Measurements from ENCODE around the gene ROR2.

The ROR2 gene

DNA sequence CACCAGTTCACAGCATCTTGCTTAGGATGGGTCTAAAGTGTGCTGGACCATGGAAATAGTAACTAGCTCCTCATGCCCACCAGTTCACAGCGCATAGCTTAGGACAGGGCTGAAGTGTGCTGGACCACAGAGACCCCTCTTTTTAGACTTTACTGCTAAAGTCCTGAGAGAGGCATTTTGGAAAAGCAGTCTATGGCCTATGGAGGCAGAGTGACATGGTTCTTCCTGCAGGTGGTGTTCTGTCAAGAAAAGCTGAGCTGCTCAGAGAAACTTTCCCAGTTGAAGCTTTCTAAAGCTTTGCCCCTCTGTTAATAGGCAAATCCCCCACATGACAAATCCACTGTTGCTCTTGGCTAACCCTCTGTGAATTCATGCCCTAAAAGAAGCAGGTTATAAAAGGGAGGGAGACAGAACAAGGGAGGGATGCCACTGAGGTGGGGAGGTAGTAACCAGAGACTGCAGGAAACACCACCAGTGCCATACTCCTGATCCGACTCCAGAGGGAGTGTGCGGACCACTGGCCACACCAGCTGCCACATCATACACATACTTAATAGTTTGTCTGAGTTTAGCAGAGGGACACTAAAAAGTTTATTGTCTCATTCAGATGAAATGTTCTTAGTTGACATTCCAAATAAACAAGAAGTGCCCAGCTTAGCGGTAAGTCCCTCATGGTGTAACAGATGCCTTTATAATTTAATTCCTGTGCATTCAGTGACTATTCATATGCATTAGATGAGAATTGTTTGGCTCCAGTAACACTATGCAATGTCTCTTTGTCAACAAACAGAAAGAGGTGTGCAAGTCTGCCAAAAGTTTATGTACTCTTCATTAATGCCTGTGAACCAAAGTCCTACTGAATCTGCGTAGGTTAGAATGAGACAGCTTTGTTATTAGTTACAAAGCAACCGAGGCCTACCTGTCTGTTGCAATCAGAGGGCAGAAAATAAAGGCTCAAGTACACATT, 290.2 kb downstream of the ROR2 start:
- TF ChIP-seq ZNF70 (CRISPR knock-in tag; IDR thresholded peaks at IDR 0.05) (peak; percentile 14; the same call in 1 of the 2 replicates), TOX (CRISPR knock-in tag; IDR thresholded peaks at IDR 0.05; ENCODE audit: borderline replicate concordance) (no peak), SNAI2 (CRISPR knock-in tag; IDR thresholded peaks at IDR 0.05) (no peak)
- peak; percentile 87 for ATAC-seq

DNA sequence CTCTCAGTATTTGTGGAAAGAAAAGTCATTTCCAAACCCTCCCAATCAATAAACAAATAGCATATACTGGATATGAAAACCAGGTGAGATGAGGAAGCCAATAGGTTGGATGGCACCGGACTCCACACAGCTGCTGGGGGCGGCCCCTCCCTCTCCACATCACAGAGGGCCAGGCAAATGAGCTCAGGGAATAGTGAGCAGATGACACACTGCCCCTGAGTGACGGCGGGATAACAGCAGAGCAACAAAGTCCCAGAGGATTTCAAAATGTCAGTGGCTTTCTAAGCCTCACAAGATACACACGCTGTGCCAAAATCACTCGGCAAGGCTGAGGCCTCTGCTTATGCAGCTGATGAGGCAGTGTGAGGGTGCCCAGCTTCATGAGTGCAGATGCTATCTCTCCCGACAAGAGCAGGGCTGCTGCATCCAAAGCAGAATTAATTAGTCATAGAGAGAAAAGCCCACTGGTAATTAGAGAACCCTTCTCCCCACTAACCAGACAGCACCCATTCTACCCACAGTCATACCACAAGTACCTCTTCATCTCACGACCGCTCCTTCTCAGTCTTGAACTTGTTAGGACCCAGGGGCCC, 291.4 kb downstream of the ROR2 start:
- ATAC-seq = no peak
- no peak for TF ChIP-seq ZNF565 (CRISPR knock-in tag; conservative IDR thresholded peaks at IDR 0.05; ENCODE audit: low read depth)
- no peak for TF ChIP-seq PPARA (CRISPR knock-in tag; IDR thresholded peaks at IDR 0.05; ENCODE audit: borderline replicate concordance)
- TF ChIP-seq, protein P1, sequence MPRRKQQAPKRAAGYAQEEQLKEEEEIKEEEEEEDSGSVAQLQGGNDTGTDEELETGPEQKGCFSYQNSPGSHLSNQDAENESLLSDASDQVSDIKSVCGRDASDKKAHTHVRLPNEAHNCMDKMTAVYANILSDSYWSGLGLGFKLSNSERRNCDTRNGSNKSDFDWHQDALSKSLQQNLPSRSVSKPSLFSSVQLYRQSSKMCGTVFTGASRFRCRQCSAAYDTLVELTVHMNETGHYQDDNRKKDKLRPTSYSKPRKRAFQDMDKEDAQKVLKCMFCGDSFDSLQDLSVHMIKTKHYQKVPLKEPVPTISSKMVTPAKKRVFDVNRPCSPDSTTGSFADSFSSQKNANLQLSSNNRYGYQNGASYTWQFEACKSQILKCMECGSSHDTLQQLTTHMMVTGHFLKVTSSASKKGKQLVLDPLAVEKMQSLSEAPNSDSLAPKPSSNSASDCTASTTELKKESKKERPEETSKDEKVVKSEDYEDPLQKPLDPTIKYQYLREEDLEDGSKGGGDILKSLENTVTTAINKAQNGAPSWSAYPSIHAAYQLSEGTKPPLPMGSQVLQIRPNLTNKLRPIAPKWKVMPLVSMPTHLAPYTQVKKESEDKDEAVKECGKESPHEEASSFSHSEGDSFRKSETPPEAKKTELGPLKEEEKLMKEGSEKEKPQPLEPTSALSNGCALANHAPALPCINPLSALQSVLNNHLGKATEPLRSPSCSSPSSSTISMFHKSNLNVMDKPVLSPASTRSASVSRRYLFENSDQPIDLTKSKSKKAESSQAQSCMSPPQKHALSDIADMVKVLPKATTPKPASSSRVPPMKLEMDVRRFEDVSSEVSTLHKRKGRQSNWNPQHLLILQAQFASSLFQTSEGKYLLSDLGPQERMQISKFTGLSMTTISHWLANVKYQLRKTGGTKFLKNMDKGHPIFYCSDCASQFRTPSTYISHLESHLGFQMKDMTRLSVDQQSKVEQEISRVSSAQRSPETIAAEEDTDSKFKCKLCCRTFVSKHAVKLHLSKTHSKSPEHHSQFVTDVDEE (CRISPR knock-in tag; IDR thresholded peaks at IDR 0.05) = no peak
- no peak for TF ChIP-seq BACH2 (CRISPR knock-in tag; IDR thresholded peaks at IDR 0.05; ENCODE audit: borderline replicate concordance)
- TF ChIP-seq SNAI2 (CRISPR knock-in tag; IDR thresholded peaks at IDR 0.05) = no peak
- TF ChIP-seq ARNTL (CRISPR knock-in tag; IDR thresholded peaks at IDR 0.05; ENCODE audit: borderline replicate concordance, low read depth) = no peak
- no peak for TF ChIP-seq RARB (CRISPR knock-in tag; IDR thresholded peaks at IDR 0.05)
- TF ChIP-seq, protein P2, sequence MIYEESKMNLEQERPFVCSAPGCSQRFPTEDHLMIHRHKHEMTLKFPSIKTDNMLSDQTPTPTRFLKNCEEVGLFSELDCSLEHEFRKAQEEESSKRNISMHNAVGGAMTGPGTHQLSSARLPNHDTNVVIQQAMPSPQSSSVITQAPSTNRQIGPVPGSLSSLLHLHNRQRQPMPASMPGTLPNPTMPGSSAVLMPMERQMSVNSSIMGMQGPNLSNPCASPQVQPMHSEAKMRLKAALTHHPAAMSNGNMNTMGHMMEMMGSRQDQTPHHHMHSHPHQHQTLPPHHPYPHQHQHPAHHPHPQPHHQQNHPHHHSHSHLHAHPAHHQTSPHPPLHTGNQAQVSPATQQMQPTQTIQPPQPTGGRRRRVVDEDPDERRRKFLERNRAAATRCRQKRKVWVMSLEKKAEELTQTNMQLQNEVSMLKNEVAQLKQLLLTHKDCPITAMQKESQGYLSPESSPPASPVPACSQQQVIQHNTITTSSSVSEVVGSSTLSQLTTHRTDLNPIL (CRISPR knock-in tag; IDR thresholded peaks at IDR 0.05; ENCODE audit: low read depth) = no peak
- TF ChIP-seq, protein P3, sequence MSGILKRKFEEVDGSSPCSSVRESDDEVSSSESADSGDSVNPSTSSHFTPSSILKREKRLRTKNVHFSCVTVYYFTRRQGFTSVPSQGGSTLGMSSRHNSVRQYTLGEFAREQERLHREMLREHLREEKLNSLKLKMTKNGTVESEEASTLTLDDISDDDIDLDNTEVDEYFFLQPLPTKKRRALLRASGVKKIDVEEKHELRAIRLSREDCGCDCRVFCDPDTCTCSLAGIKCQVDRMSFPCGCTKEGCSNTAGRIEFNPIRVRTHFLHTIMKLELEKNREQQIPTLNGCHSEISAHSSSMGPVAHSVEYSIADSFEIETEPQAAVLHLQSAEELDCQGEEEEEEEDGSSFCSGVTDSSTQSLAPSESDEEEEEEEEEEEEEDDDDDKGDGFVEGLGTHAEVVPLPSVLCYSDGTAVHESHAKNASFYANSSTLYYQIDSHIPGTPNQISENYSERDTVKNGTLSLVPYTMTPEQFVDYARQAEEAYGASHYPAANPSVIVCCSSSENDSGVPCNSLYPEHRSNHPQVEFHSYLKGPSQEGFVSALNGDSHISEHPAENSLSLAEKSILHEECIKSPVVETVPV (CRISPR knock-in tag; IDR thresholded peaks at IDR 0.05) = no peak
- no peak for TF ChIP-seq CSDC2 (CRISPR knock-in tag; IDR thresholded peaks at IDR 0.05)
- no peak for TF ChIP-seq OSR1 (CRISPR knock-in tag; IDR thresholded peaks at IDR 0.05)
- TF ChIP-seq ZFP30 (CRISPR knock-in tag; IDR thresholded peaks at IDR 0.05) = no peak
- no peak for TF ChIP-seq ZNF8 (CRISPR knock-in tag; IDR thresholded peaks at IDR 0.05)
- no peak for TF ChIP-seq ZFP3 (CRISPR knock-in tag; IDR thresholded peaks at IDR 0.05)
- no peak for TF ChIP-seq TCF4 (CRISPR knock-in tag; IDR thresholded peaks at IDR 0.05; ENCODE audit: borderline replicate concordance)
- TF ChIP-seq, protein P4, sequence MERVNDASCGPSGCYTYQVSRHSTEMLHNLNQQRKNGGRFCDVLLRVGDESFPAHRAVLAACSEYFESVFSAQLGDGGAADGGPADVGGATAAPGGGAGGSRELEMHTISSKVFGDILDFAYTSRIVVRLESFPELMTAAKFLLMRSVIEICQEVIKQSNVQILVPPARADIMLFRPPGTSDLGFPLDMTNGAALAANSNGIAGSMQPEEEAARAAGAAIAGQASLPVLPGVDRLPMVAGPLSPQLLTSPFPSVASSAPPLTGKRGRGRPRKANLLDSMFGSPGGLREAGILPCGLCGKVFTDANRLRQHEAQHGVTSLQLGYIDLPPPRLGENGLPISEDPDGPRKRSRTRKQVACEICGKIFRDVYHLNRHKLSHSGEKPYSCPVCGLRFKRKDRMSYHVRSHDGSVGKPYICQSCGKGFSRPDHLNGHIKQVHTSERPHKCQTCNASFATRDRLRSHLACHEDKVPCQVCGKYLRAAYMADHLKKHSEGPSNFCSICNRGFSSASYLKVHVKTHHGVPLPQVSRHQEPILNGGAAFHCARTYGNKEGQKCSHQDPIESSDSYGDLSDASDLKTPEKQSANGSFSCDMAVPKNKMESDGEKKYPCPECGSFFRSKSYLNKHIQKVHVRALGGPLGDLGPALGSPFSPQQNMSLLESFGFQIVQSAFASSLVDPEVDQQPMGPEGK (CRISPR knock-in tag; IDR thresholded peaks at IDR 0.05; ENCODE audit: borderline replicate concordance) = no peak
- no peak for TF ChIP-seq ZC3H10 (CRISPR knock-in tag; IDR thresholded peaks at IDR 0.05)
- no peak for TF ChIP-seq ISL1 (CRISPR knock-in tag; IDR thresholded peaks at IDR 0.05)

DNA sequence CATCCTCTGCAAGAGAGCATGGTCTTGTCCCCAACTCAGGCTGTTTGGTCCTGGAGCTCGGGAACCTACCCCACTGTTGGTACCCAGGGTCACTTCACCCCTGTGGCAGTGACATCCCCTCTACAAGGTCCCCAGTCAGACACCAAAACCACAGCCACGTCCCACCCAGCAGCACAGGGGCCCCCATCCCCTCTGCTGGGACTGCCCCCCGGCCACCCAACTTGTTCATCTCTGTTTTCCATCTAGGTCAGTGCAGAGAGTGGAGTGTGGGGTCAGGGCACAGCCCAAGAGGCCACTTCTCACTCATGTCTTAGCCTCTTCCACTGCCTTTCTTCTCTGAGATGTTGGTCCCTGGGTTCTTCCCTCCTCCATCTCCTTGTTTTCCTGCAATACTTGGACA, 292.5 kb downstream of the ROR2 start:
- ATAC-seq = no peak
- TF ChIP-seq ESRRG (CRISPR knock-in tag; IDR thresholded peaks at IDR 0.05) = no peak
- no peak for TF ChIP-seq ZC3H10 (CRISPR knock-in tag; IDR thresholded peaks at IDR 0.05)
- TF ChIP-seq TCF4 (CRISPR knock-in tag; IDR thresholded peaks at IDR 0.05; ENCODE audit: borderline replicate concordance) = no peak
- no peak for TF ChIP-seq PPARA (CRISPR knock-in tag; IDR thresholded peaks at IDR 0.05; ENCODE audit: borderline replicate concordance)
- no peak for TF ChIP-seq ZFP3 (CRISPR knock-in tag; IDR thresholded peaks at IDR 0.05)
- no peak for TF ChIP-seq BACH2 (CRISPR knock-in tag; IDR thresholded peaks at IDR 0.05; ENCODE audit: borderline replicate concordance)
- no peak for TF ChIP-seq ZNF565 (CRISPR knock-in tag; conservative IDR thresholded peaks at IDR 0.05; ENCODE audit: low read depth)
- TF ChIP-seq, protein P5, sequence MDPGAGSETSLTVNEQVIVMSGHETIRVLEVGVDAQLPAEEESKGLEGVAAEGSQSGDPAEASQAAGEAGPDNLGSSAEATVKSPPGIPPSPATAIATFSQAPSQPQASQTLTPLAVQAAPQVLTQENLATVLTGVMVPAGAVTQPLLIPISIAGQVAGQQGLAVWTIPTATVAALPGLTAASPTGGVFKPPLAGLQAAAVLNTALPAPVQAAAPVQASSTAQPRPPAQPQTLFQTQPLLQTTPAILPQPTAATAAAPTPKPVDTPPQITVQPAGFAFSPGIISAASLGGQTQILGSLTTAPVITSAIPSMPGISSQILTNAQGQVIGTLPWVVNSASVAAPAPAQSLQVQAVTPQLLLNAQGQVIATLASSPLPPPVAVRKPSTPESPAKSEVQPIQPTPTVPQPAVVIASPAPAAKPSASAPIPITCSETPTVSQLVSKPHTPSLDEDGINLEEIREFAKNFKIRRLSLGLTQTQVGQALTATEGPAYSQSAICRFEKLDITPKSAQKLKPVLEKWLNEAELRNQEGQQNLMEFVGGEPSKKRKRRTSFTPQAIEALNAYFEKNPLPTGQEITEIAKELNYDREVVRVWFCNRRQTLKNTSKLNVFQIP (CRISPR knock-in tag; IDR thresholded peaks at IDR 0.05; ENCODE audit: borderline replicate concordance, low read depth) = no peak
- TF ChIP-seq SNAI2 (CRISPR knock-in tag; IDR thresholded peaks at IDR 0.05) = no peak
- TF ChIP-seq, protein P4 (CRISPR knock-in tag; IDR thresholded peaks at IDR 0.05; ENCODE audit: borderline replicate concordance) = no peak
- TF ChIP-seq, protein P2 (CRISPR knock-in tag; IDR thresholded peaks at IDR 0.05; ENCODE audit: low read depth) = no peak
- TF ChIP-seq ARNTL (CRISPR knock-in tag; IDR thresholded peaks at IDR 0.05; ENCODE audit: borderline replicate concordance, low read depth) = no peak
- TF ChIP-seq RARB (CRISPR knock-in tag; IDR thresholded peaks at IDR 0.05) = no peak
- TF ChIP-seq ISL1 (CRISPR knock-in tag; IDR thresholded peaks at IDR 0.05) = no peak
- TF ChIP-seq ZFP30 (CRISPR knock-in tag; IDR thresholded peaks at IDR 0.05) = no peak
- no peak for TF ChIP-seq ZNF8 (CRISPR knock-in tag; IDR thresholded peaks at IDR 0.05)

Measured in SK-N-SH treated with all-trans-retinoic acid at 6 μM for 48 hours (cell line).